Neural cell (in vitro differentiated cells): ENCODE measurements around the gene AIDA. TPM values are rescaled to one million over a fixed set of nuclear protein-coding genes. Genes with fewer than 3 reads are reported as not detected.

Experiments used
- H2AFZ ChIP-seq: fragments of 200-600, 300-800 bp; sonication (generic), shearing (Covaris generic); 2 replicates; pipeline ENCODE4 v1.6.0; 2014; ENCODE audit warnings: low read depth, mild to moderate bottlenecking, antibody characterized with exemption, low read length, moderate library complexity
- H3F3A ChIP-seq: fragments of 200-600 bp; shearing (Covaris generic); 2 replicates; pipeline ENCODE4 v1.6.1; 2016; ENCODE audit warnings: mild to moderate bottlenecking, moderate library complexity, mixed read lengths, antibody characterized with exemption, low read length; ENCODE audit not compliant: insufficient read depth, poor library complexity, severe bottlenecking
- H3K27ac ChIP-seq: fragments of 200-600, 300-800 bp; sonication (generic), shearing (Covaris generic); 2 replicates; pipeline ENCODE4 v1.5.1; 2014; ENCODE audit warnings: mild to moderate bottlenecking, low read length, moderate library complexity
- H3K27me3 ChIP-seq: fragments of 300-800, 200-600 bp; sonication (generic), shearing (Covaris generic); 2 replicates; pipeline ENCODE4 v1.6.0; 2014; ENCODE audit warnings: mild to moderate bottlenecking, low read depth, low read length, moderate library complexity; ENCODE audit not compliant: insufficient read depth
- H3K36me3 ChIP-seq: fragments of 300-800, 200-600 bp; sonication (generic), shearing (Covaris generic); 2 replicates; pipeline ENCODE4 v1.5.1; 2014; ENCODE audit warnings: mild to moderate bottlenecking, antibody characterized with exemption, low read length, moderate library complexity; ENCODE audit not compliant: insufficient read depth
- H3K4me2 ChIP-seq: fragments of 300-800, 200-600 bp; sonication (generic), shearing (Covaris generic); 2 replicates; pipeline ENCODE4 v1.6.0; 2014; ENCODE audit warnings: mild to moderate bottlenecking, low read length
- H3K4me3 ChIP-seq: fragments of 300-800, 200-600 bp; sonication (generic), shearing (Covaris generic); 2 replicates; pipeline ENCODE4 v1.5.1; 2014; ENCODE audit warnings: mild to moderate bottlenecking, low read length, moderate library complexity
- H3K79me2 ChIP-seq: fragments of 200-600 bp; shearing (Covaris generic); replicated peaks from 2 replicates; pipeline ENCODE4 v1.6.0; 2014; ENCODE audit warnings: mild to moderate bottlenecking, low read length, moderate library complexity; ENCODE audit not compliant: insufficient read depth
- H3K9ac ChIP-seq: fragments of 300-800, 200-600 bp; sonication (generic), shearing (Covaris generic); 2 replicates; pipeline ENCODE4 v1.6.1; 2016; ENCODE audit warnings: mild to moderate bottlenecking, low read length, mixed read lengths
- H3K9me2 ChIP-seq: fragments of 200-600 bp; shearing (Covaris generic); 2 replicates; pipeline ENCODE4 v1.6.1; 2016; ENCODE audit warnings: mild to moderate bottlenecking, low read length, mixed read lengths; ENCODE audit not compliant: insufficient read depth
- H3K9me3 ChIP-seq: fragments of 200-600, 300-800 bp; sonication (generic), shearing (Covaris generic); 2 replicates; pipeline ENCODE4 v1.6.1; 2016; ENCODE audit warnings: mild to moderate bottlenecking, mixed run types, low read length, moderate library complexity, mixed read lengths
- H4K20me1 ChIP-seq: fragments of 200-600 bp; shearing (Covaris generic); 2 replicates; pipeline ENCODE4 v1.6.1; 2016; ENCODE audit warnings: mild to moderate bottlenecking, mixed run types; ENCODE audit not compliant: insufficient read depth
- CTCF ChIP-seq: fragments of 450-650 bp; IDR thresholded peaks from 2 replicates; pipeline ENCODE4 v1.5.1; 2014; ENCODE audit warnings: antibody characterized with exemption, mild to moderate bottlenecking, moderate library complexity; ENCODE audit not compliant: poor library complexity, severe bottlenecking
- EP300 ChIP-seq: fragments of 450-650 bp; conservative IDR thresholded peaks from 2 replicates; pipeline ENCODE4 v1.6.1; 2014; ENCODE audit warnings: antibody characterized with exemption, mild to moderate bottlenecking, moderate library complexity; ENCODE audit not compliant: poor library complexity, severe bottlenecking
- EZH2 ChIP-seq: fragments of 200-600, 300-800 bp; shearing (Covaris generic), sonication (generic); IDR thresholded peaks from 2 replicates; pipeline ENCODE4 v1.6.1; 2014; ENCODE audit warnings: antibody characterized with exemption, low read length, borderline replicate concordance, mild to moderate bottlenecking; ENCODE audit not compliant: insufficient read depth, poor library complexity, severe bottlenecking
- MXI1 ChIP-seq: fragments of 450-650 bp; conservative IDR thresholded peaks from 2 replicates; pipeline ENCODE4 v1.6.1; 2014; ENCODE audit warnings: antibody characterized with exemption, mild to moderate bottlenecking; ENCODE audit not compliant: poor library complexity, severe bottlenecking
- POLR2AphosphoS5 ChIP-seq: IDR thresholded peaks from 2 replicates; pipeline ENCODE4 v1.6.1; 2012
- RAD21 ChIP-seq: fragments of 450-650 bp; conservative IDR thresholded peaks from 2 replicates; pipeline ENCODE4 v1.6.1; 2014; ENCODE audit warnings: antibody characterized with exemption, mild to moderate bottlenecking, moderate library complexity
- REST ChIP-seq: IDR thresholded peaks from 2 replicates; pipeline ENCODE4 v1.6.1; 2012; ENCODE audit warnings: borderline replicate concordance
- SMC3 ChIP-seq: fragments of 450-650 bp; conservative IDR thresholded peaks from 2 replicates; pipeline ENCODE4 v1.6.1; 2014; ENCODE audit warnings: antibody characterized with exemption, mild to moderate bottlenecking, moderate library complexity; ENCODE audit not compliant: poor library complexity
- TAF1 ChIP-seq: IDR thresholded peaks from 2 replicates; pipeline ENCODE4 v1.6.1; 2012; ENCODE audit warnings: low read depth
- polyA plus RNA-seq: library from polyadenylated mRNA; depleted of rRNA; stranded (reverse); fragments of >200 nt; gene quantifications from 2 replicates; pipeline ENCODE4 v1.2.3, GENCODE V29; 2014

Gene AIDA
- polyA plus RNA-seq, 1 donor from 2014 or later, result 13.6 TPM

GRCh38 chr1:222730866-222731265 is 18.6 kb upstream of the AIDA start:
- Histone ChIP-seq H3K27me3 (no peaks in the 10 kb centered on the region), H3K9ac (no peak overlapping the region), H3K9me2 (no peaks in the 10 kb centered on the region), H3K36me3 (peaks cover 7% of the 10 kb centered on the region), H3K9me3 (no peaks in the 10 kb centered on the region), H3K27ac (no peak overlapping the region), H3F3A (no peaks in the 10 kb centered on the region), H3K4me3 (no peak overlapping the region), H3K4me2 (no peak overlapping the region), H4K20me1 (no peaks in the 10 kb centered on the region), H2AFZ (no peak overlapping the region), H3K79me2 (no peaks in the 10 kb centered on the region)
- TF ChIP-seq SMC3 (no peak), MXI1 (no peak), POLR2AphosphoS5 (no peak), EZH2 (no peak)

GRCh38 chr1:222728746-222729145 is 16.5 kb upstream of the AIDA start:
- no peak overlapping the region for H3K4me3 ChIP-seq
- no peaks in the 10 kb centered on the region for H4K20me1 ChIP-seq
- H3K9me2 ChIP-seq, result no peaks in the 10 kb centered on the region
- H2AFZ ChIP-seq, result no peak overlapping the region
- TF ChIP-seq EZH2, result no peak
- no peak for TF ChIP-seq MXI1
- no peaks in the 10 kb centered on the region for H3K9me3 ChIP-seq
- H3K27ac ChIP-seq, result no peak overlapping the region
- H3K36me3 ChIP-seq, result peaks cover 7% of the 10 kb centered on the region
- no peaks in the 10 kb centered on the region for H3K27me3 ChIP-seq
- H3K4me2 ChIP-seq, result no peak overlapping the region
- H3K79me2 ChIP-seq, result no peaks in the 10 kb centered on the region
- H3F3A ChIP-seq, result no peaks in the 10 kb centered on the region
- no peak overlapping the region for H3K9ac ChIP-seq

DNA sequence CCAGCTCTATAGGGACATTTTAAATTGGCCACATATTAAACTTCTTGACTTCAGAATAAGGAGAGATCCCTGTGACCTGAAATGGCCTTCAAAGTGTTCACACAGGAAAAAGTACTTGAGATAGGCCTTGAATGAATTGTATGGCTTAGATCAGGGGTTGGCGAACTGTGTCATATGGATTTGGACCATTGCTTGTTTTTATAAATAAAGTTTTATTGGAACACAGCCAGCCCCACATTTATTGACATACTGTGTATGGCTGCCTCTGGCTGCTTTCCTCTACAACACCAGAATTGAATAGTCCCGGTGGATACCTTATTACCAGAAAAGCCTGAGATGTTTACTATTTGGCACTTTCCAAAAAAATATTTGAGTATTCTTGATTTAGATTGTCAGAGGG is 4.1 kb upstream of the AIDA start:
- no peak overlapping the region for H3K4me3 ChIP-seq
- H3K4me2 ChIP-seq, result no peak overlapping the region
- no peaks in the 10 kb centered on the region for H3K27me3 ChIP-seq
- H3K9me2 ChIP-seq, result no peaks in the 10 kb centered on the region
- H3K9me3 ChIP-seq, result no peaks in the 10 kb centered on the region
- no peak overlapping the region for H2AFZ ChIP-seq
- H3K36me3 ChIP-seq, result no peaks in the 10 kb centered on the region
- no peak overlapping the region for H3K27ac ChIP-seq
- H4K20me1 ChIP-seq, result no peaks in the 10 kb centered on the region
- H3K9ac ChIP-seq, result no peak overlapping the region
- peaks cover 4% of the 10 kb centered on the region for H3K79me2 ChIP-seq
- TF ChIP-seq TAF1, result no peak
- no peak for TF ChIP-seq REST
- no peak for TF ChIP-seq CTCF
- TF ChIP-seq RAD21, result no peak
- no peak for TF ChIP-seq SMC3
- no peak for TF ChIP-seq EZH2
- TF ChIP-seq POLR2AphosphoS5, result no peak
- no peak for TF ChIP-seq MXI1
- no peak for TF ChIP-seq EP300
- H3F3A ChIP-seq, result no peaks in the 10 kb centered on the region
